CD14-positive monocyte (primary cell): ENCODE measurements around the gene LTBP1. TPM values are rescaled to one million over a fixed set of nuclear protein-coding genes. Genes with fewer than 3 reads are reported as not detected.

ENCODE experiments used
- DNase-seq, 3 donors: peaks; one replicate each; pipeline ENCODE4 v3.0.0-alpha.2; 2011 to 2022
- H2AFZ ChIP-seq: 2 replicates; pipeline ENCODE4 v1.6.0; 2012; ENCODE audit warnings: mild to moderate bottlenecking, low read depth, low read length, inconsistent platforms; ENCODE audit not compliant: insufficient read depth, poor library complexity, severe bottlenecking
- H3K27ac ChIP-seq, 2 donors: 1 replicate in 1 of 2; 2 replicates in 1 of 2; pipeline ENCODE4 v1.5.1; 2012 to 2013; ENCODE audit warnings: low read length in 2 of 2, control low read depth in 1 of 2, inconsistent platforms in 1 of 2, low read depth in 1 of 2, mild to moderate bottlenecking in 1 of 2
- H3K27me3 ChIP-seq, 2 donors: one replicate each; pipeline versions ENCODE4 v1.6.0 to v1.6.1; 2011 to 2013; ENCODE audit warnings: low read length in 2 of 2; ENCODE audit not compliant: control insufficient read depth in 2 of 2, insufficient read depth in 2 of 2
- H3K36me3 ChIP-seq, 2 donors: replicated peaks in 1 of 2; 1 replicate in 1 of 2; 2 replicates in 1 of 2; pipeline versions ENCODE4 v1.5.1 to v1.6.1; 2012 to 2013; ENCODE audit warnings: low read length in 2 of 2, control low read depth in 1 of 2, inconsistent platforms in 1 of 2, mild to moderate bottlenecking in 1 of 2; ENCODE audit not compliant: insufficient read depth in 2 of 2, control insufficient read depth in 1 of 2
- H3K4me1 ChIP-seq, 2 donors: 1 replicate in 1 of 2; 2 replicates in 1 of 2; pipeline versions ENCODE4 v1.5.1 to v1.6.1; 2012 to 2013; ENCODE audit warnings: low read length in 2 of 2, control low read depth in 1 of 2, inconsistent platforms in 1 of 2, mild to moderate bottlenecking in 1 of 2, moderate library complexity in 1 of 2; ENCODE audit not compliant: insufficient read depth in 2 of 2, control insufficient read depth in 1 of 2
- H3K4me2 ChIP-seq: replicated peaks from 2 replicates; pipeline ENCODE3; 2012; ENCODE audit warnings: low read length, moderate library complexity, mild to moderate bottlenecking; ENCODE audit not compliant: poor library complexity, severe bottlenecking; ENCODE audit errors: extremely low read depth
- H3K4me3 ChIP-seq, 3 experiments: fragments of 200-600 bp in 1 of 3; sonication (generic) in 1 of 3; replicated peaks in 1 of 3; 1 replicate in 2 of 3; 2 replicates in 1 of 3; pipeline ENCODE4 v1.5.1; 2011 to 2013; ENCODE audit warnings: low read length in 3 of 3, mild to moderate bottlenecking in 3 of 3, control low read depth in 2 of 3, low read depth in 2 of 3, inconsistent platforms in 1 of 3, moderate library complexity in 1 of 3
- H3K79me2 ChIP-seq: 2 replicates; pipeline ENCODE4 v1.6.0; 2012; ENCODE audit warnings: mild to moderate bottlenecking, control low read depth, inconsistent platforms, low read length, moderate library complexity; ENCODE audit not compliant: insufficient read depth
- H3K9ac ChIP-seq: 2 replicates; pipeline ENCODE4 v1.6.0; 2017; ENCODE audit warnings: low read length, mild to moderate bottlenecking; ENCODE audit not compliant: insufficient read depth, poor library complexity, severe bottlenecking
- H3K9me3 ChIP-seq, 2 donors: replicated peaks in 1 of 2; 1 replicate in 1 of 2; 2 replicates in 1 of 2; pipeline versions ENCODE4 v1.5.1 to v1.6.1; 2012 to 2013; ENCODE audit warnings: low read length in 2 of 2, control low read depth in 1 of 2; ENCODE audit not compliant: control insufficient read depth in 1 of 2, insufficient read depth in 1 of 2
- H4K20me1 ChIP-seq: 2 replicates; pipeline ENCODE4 v1.6.0; 2012; ENCODE audit warnings: mild to moderate bottlenecking, low read length, control low read depth, moderate library complexity; ENCODE audit not compliant: insufficient read depth
- H3K27ac Mint-ChIP-seq, 7 donors: one replicate each; pipeline ENCODE4 v1.8.0; 2020; ENCODE audit warnings: mild to moderate bottlenecking in 7 of 7, mixed read lengths in 7 of 7, moderate library complexity in 6 of 7, inconsistent platforms in 2 of 7
- H3K27me3 Mint-ChIP-seq, 3 donors: one replicate each; pipeline ENCODE4 v1.8.0; 2021 to 2022; ENCODE audit warnings: low read depth in 3 of 3, mild to moderate bottlenecking in 3 of 3, mixed read lengths in 3 of 3, moderate library complexity in 3 of 3, inconsistent platforms in 1 of 3
- H3K36me3 Mint-ChIP-seq, 2 donors: one replicate each; pipeline ENCODE4 v1.8.0; 2020; ENCODE audit warnings: mixed read lengths in 2 of 2, inconsistent platforms in 1 of 2, mild to moderate bottlenecking in 1 of 2
- H3K4me1 Mint-ChIP-seq: one replicate; pipeline ENCODE4 v1.8.0; 2020; ENCODE audit warnings: mild to moderate bottlenecking, mixed read lengths
- H3K4me3 Mint-ChIP-seq, 2 donors: one replicate each; pipeline ENCODE4 v1.8.0; 2020; ENCODE audit warnings: mild to moderate bottlenecking in 2 of 2, mixed read lengths in 2 of 2, moderate library complexity in 1 of 2
- H3K9me3 Mint-ChIP-seq, 7 donors: one replicate each; pipeline ENCODE4 v1.8.0; 2020 to 2022; ENCODE audit warnings: mixed read lengths in 7 of 7, mild to moderate bottlenecking in 6 of 7, moderate library complexity in 6 of 7, inconsistent platforms in 2 of 7
- CTCF ChIP-seq: fragments of 200-600 bp; IDR thresholded peaks from one replicate; pipeline ENCODE4 v1.8.0; 2022; ENCODE audit warnings: antibody characterized with exemption, mild to moderate bottlenecking
- WGBS: methylation state at CpG from one replicate; pipeline ENCODE4 v1.1.5; 2013; ENCODE audit warnings: missing lambda C conversion rate; ENCODE audit not compliant: insufficient coverage; 5-methylcytosine and 5-hydroxymethylcytosine counted together
- intact Hi-C, 2 donors: fragments of 100-400 bp; cut with micrococcal nuclease; formaldehyde crosslinking; loops; one replicate each; pipeline versions ENCODE4 v1.15.0 to v1.15.1; 2023
- polyA plus RNA-seq, 3 donors: library from polyadenylated mRNA; depleted of rRNA in 1 of 3; unstranded in 2 of 3; stranded (reverse) in 1 of 3; fragments of 300-500 nt in 2 of 3; fragments of >200 nt in 1 of 3; fragmentation: Illumina TruSeq in 2 of 3; gene quantifications; 1 replicate in 2 of 3; 2 replicates in 1 of 3; pipeline ENCODE4 v1.2.3, GENCODE V29; 2012 to 2021

Gene LTBP1
- polyA plus RNA-seq, 3 donors, result 0.18 to 0.24 TPM; not detected in 1

- H4K20me1 ChIP-seq, result no peaks in the 10 kb centered on the region
- no peaks in the 10 kb centered on the region for H3K4me1 ChIP-seq
- no peaks in the 10 kb centered on the region for H3K36me3 ChIP-seq
- H2AFZ ChIP-seq, result no peak overlapping the region
- no peak overlapping the region for H3K27ac ChIP-seq
- no CpG with 5 or more reads among the region's 1 CpG for WGBS
- H3K79me2 ChIP-seq, result no peaks in the 10 kb centered on the region
- H3K27me3 ChIP-seq, result no peaks in the 10 kb centered on the region
- Mint-ChIP-seq H3K27me3 (peaks cover 2 to 4% (median 2%) of the 10 kb centered on the region in 3 donors), H3K27ac (no peak overlapping the region), H3K4me1 (no peaks in the 10 kb centered on the region), H3K4me3 (no peak overlapping the region), H3K36me3 (no peaks in the 10 kb centered on the region), H3K9me3 (peaks cover 0 to 6% (median 3%) of the 10 kb centered on the region in 7 donors)
- TF ChIP-seq CTCF, result no peak
- H3K4me2 ChIP-seq, result no peak overlapping the region
- H3K4me3 ChIP-seq, result no peak overlapping the region
- H3K9me3 ChIP-seq, result no peaks in the 10 kb centered on the region
- DNase-seq, result no peak
- intact Hi-C loops, result no loop called here
- no peak overlapping the region for H3K9ac ChIP-seq
Observed at GRCh38 chr2:33094303-33094702, 147.6 kb downstream of the LTBP1 start.

- no peak for DNase-seq
- Mint-ChIP-seq H3K4me3 (no peak overlapping the region), H3K27me3 (peaks cover 0 to 5% (median 4%) of the 10 kb centered on the region in 3 donors), H3K4me1 (no peaks in the 10 kb centered on the region), H3K36me3 (no peaks in the 10 kb centered on the region), H3K27ac (no peak overlapping the region), H3K9me3 (peaks cover 0 to 5% (median 3%) of the 10 kb centered on the region in 7 donors)
- Histone ChIP-seq H2AFZ (no peak overlapping the region), H3K79me2 (no peaks in the 10 kb centered on the region), H3K4me3 (no peak overlapping the region), H3K4me2 (no peak overlapping the region), H4K20me1 (no peaks in the 10 kb centered on the region), H3K9me3 (no peaks in the 10 kb centered on the region), H3K9ac (no peak overlapping the region), H3K27ac (no peak overlapping the region), H3K27me3 (no peaks in the 10 kb centered on the region), H3K36me3 (no peaks in the 10 kb centered on the region), H3K4me1 (no peaks in the 10 kb centered on the region)
- TF ChIP-seq CTCF, result no peak
- intact Hi-C loops, result no loop called here
- 100% methylated on average over 4 of the region's 4 CpGs for WGBS
Observed at GRCh38 chr2:33099989-33100388, 153.2 kb downstream of the LTBP1 start.
